T-helper 1 cell treated with Interleukin-12 subunit alpha and Interleukin-12 subunit beta and Interleukin-4 antibody, amounts not matched to agents 30 ng/mL and 1 ng/mL, for 36 hours (primary cell): ENCODE data around the gene FXYD3. TPM values are rescaled to one million over a fixed set of nuclear protein-coding genes. Genes with fewer than 3 reads are reported as not detected.
"Not testable (repeated sequence)": the region's sequence is repeated elsewhere in the genome, so short reads cannot be mapped to it uniquely, and the experiment has no call there.

Experiments used
- intact Hi-C: fragments of 100-400 bp; cut with micrococcal nuclease; formaldehyde crosslinking; loops from one replicate; pipeline ENCODE4 v1.15.1; 2024
- total RNA-seq: library from RNA; stranded (reverse); gene quantifications from 2 replicates; pipeline ENCODE4 v1.2.3, GENCODE V29; 2022

FXYD3 gene
- total RNA-seq, 1 donor from 2014 or later: not detected

GRCh38 chr19:35085947-35086346 lies 29.7 kb upstream of the FXYD3 start:
- intact Hi-C loops: no loop called here

DNA sequence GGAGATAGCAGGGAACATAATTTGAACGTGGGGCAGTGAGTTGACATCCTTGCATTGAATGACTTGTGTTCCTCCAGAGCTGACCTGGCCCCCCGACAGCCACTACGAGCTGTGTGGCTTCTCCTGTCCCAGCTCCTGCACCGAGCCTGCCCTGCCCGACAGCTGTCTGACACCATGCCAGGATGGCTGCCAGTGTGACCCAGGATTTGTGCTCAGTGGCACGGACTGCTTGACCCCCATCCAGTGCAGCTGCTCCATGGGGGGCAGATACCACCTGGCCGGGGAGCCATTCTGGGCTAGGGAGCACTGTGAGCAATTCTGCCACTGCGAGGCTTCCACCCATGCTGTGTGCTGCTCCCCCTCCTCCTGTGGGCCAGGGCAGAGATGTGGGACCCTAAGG lies 29.2 kb upstream of the FXYD3 start:
- intact Hi-C loops: no loop called here

DNA sequence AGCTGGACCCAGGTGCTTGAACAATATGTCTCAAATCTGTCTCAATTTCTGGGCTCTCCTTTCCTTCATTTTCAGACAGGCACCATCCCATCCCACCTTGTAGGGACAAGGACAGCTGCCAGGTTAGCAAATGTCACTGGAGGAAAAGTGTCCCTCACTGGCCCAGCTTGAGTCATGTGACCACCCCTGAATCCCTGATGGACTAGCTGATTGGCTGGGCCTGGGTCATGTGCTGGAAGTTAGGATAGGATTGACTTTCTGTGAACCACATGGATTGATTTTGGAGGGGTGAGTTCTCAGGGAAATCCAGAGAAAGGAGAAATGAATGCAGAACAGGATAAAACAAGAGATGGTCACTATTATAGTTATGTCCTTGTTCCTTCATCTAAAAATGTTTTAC lies 28.2 kb upstream of the FXYD3 start:
- intact Hi-C loops: no loop called here

DNA sequence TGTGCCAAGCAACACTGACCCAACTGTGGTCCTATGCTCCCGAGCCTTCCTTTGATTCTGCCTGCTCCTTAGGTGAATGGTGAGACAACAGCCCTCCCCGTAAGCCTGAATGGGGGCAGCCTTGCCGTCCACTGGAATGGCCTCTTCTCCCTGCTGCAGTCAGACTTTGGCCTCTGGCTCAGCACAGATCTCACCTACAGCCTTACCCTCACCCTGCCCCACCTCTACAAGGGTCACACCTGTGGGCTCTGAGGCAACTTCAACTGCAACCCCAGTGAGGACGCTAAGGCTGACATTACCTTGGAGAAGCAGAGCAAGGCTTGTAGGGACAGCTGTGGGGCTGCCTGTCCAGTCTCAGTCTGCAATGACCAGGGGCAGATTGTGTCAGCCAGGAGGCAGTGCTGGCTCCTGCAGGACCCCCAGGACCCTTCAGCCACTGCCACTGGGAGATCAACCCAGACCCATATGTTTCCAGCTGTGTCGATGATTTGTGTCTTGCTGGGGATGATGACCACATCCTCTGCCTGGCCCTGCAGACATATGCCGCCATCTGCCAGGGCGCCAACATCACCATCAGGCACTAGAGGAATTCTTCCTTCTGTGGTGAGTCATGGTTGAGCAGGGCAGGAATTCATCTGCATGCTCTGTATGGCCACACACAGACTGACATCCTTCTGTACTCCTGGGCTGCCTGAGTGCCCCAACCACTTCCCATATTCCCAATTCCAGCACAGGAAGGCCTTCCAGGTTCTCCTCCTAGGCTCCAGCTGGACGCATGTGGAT lies 27.3 kb upstream of the FXYD3 start:
- intact Hi-C loops: no loop called here

GRCh38 chr19:35089554-35089953 lies 26.1 kb upstream of the FXYD3 start:
- intact Hi-C loops: no loop called here

- intact Hi-C loops: loop anchor here (1.0 kb wide), 3 partner anchors 23 to 117 kb away; no protein-coding TSS in a partner anchor
Observed at GRCh38 chr19:35090160-35090505, 25.5 kb upstream of the FXYD3 start.

DNA sequence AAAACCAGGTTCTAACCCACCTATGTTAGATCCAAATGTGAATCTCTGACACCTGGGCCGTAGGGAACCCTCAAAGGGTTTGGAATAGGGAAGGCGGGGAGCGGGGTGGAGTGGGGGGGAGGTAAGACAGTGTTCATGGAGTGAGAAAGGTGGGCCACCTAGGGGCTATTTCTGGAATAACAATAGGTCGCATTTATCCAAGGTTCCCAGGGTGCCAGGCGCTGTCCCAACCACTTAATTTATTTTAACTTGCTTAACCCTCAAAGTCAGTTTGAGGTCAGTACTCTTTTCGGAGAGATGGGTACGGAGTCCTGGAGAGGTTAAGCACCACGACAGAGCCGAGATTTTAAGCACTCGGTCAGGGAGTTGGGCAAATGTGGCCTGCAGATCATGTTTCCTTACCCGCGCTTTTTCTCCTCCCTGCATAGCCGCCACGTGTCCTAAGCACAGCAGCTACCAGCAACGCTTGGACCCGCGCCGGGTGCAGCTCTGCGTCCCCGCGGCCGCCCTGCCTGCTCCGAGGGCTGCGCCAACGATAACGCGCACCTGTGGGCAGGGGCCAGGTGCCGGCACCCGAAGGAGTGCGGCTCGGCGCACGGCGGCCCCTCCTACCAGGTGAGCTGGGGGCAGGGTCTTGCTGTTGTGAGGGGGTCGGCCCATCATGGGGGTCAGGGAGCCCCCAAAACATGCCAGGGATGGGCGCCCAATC lies 25.0 kb upstream of the FXYD3 start:
- intact Hi-C loops: loop anchor here (1.0 kb wide), 3 partner anchors 23 to 117 kb away; no protein-coding TSS in a partner anchor

GRCh38 chr19:35093430-35093829 lies 22.2 kb upstream of the FXYD3 start:
- intact Hi-C loops: no loop called here

GRCh38 chr19:35093941-35094647 lies 21.5 kb upstream of the FXYD3 start:
- intact Hi-C loops: no loop called here

DNA sequence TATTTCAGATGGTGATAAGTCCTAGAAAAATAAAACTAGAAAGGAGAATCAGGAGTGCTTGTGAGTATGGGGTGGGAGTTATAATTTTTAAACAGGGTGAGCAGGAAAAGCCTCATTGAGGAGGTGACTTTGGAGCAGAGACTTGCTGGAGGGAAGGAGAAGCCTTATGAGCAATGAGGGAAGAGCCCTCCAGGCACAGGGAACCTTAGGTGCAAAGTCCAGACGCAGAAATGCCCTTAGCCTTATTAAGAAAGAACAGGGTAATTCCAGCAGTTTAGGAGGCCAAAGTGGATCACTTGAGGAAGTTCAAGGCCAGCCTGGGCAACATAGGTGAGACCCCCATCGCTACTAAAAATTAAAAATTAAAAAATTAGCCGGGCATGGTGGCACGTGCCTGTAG lies 21.0 kb upstream of the FXYD3 start:
- intact Hi-C loops: no loop called here

- intact Hi-C loops: no loop called here
Observed at GRCh38 chr19:35095667-35096368, 19.8 kb upstream of the FXYD3 start.

- intact Hi-C loops: no loop called here
Observed at GRCh38 chr19:35098413-35099049, 17.1 kb upstream of the FXYD3 start.

DNA sequence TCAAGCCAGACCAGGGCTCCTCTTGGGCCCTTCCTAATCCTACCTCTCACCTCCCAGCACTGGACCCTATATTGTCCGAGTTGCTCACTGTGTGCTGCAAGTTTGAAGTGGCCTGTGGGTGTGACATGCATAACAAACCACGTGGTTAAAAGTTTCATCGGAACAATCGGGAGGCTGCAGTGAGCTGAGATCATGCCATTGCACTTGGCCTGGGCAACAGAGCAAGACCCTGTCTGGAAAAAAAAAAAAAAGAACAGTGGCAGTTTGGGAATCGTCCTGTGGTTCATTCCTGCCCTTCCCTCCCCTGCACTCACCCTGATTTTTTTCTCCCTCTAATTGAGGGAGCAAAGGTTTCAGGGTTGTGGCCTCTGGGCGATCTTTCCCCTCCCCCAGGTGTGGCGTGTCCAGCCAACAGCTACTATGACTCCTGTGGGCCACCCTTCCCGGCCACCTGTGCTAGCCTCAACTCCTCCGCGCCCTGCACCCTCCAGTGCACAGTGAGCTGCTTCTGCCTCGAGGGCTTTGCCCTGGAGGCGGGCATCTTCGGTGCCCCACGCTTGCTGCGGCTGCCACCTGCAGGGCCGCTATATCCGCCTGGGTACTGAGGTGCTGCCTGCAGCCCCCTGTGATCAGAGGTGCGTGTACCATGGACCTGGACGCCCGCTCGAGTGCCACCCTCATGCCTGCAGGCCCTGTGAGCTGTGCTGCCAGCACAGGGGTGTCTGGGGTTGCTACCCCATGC lies 16.3 kb upstream of the FXYD3 start:
- intact Hi-C loops: no loop called here

GRCh38 chr19:35099897-35100275 lies 15.7 kb upstream of the FXYD3 start:
- intact Hi-C loops: no loop called here

DNA sequence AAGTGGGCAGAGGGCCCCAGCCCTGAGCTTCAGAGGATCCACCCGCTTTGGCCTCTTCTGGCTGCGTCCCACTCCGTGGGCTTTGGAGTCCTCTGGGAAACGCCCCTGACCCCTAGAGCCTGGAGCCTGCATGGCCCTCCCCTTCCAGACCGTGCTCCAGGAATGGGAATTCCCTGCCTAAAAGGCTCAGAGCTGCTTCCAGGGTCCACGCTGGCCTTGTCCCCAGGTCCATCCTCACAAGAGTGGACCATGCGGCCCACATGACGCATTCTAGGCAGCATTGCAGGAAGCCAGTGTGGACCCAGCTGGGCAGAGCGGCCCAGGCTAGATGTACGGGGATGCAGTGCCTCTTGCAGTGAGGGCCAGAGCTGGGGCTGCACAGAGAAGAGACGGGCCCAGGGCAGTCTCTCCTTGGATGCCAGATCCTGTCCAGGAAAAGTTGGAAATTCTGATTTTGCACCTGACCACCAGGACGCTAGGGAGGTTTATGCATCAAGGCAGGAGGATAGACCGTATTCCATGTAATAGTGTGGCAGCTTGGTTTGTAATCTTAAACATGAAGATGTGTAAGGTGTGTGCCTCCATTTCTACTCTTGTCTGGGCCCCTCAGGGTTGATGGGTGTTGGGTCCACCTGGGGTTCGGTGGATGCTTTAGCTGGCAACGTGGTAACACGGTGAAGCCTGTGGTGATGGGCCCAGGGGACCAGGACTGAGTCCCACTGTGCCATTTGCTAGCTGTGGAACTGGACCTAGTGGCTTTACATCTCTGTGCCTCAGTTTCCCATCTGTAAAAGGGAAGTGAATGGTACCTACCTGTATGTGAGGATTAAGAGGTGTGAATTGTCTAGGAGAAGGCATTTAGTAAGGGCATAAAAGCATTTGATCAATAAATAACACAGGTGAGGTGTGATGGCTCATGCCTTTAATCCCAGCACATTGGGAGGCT lies 14.8 kb upstream of the FXYD3 start:
- intact Hi-C loops: no loop called here

DNA sequence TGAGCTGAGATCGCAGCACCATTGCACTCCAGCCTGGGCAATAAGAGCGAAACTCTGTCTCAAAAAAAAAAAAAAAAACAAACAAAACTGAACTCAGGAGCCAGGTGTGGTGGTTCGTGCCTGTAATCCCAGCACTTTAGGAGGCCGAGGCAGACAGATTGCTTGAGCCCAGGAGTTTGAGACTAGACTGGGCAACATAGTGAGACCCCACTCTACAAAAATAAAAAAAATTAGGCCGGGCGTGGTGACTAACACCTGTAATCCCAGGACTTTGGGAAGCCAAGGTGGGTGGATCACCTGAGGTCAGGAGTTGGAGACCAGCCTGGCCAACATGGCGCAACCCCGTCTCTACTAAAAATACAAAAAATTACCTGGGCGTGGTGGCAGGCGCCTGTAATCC lies 13.7 kb upstream of the FXYD3 start:
- intact Hi-C loops: not testable (repeated sequence)

- intact Hi-C loops: not testable (repeated sequence)
Observed at GRCh38 chr19:35103614-35104013, 12.0 kb upstream of the FXYD3 start.

GRCh38 chr19:35104361-35104760 lies 11.3 kb upstream of the FXYD3 start:
- intact Hi-C loops: no loop called here

DNA sequence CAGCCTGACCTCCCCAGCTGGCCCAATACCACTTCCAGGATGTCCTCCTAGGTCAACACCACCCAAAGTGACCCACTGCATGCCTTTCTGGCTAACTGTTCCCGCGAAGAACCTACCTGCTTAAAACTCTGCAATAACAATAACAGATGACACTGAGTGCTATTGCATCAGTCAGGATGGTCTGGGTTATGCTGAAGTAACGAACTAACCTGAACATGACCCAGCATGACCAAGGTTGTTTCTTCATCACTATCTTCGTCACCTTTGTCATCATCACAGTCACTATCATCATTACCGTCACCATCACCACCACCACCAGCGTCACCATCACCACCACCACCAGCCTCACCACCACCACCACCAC lies 10.6 kb upstream of the FXYD3 start:
- intact Hi-C loops: no loop called here
